VCaP (cell line): Measurements from ENCODE around the gene SULF2.

Experiments used
- H3K27ac ChIP-seq: fragments of 450-650 bp; 2 replicates; pipeline ENCODE4 v1.5.1; 2017
- CTCF ChIP-seq: fragments of 450-650 bp; conservative IDR thresholded peaks from 2 replicates; pipeline ENCODE4 v1.5.1; 2017; ENCODE audit warnings: mild to moderate bottlenecking, moderate library complexity

The SULF2 gene

DNA sequence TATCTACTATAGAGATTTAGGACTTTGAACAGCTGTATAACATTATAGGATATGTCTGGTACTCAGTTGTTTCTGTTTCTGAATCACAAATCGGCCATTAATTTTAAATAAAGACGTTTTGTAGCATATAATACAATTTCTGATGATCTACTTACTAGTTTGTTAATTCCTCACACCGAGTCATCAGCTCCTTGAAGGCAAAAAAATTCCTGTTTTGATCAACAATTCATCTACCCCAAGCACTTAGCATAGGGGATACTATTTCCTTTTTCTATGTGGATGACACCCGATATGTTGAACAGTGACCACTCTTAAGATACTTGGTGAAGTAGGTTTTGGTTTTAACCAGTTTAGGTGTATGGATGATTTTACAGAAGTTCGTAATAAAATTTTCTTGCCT lies 176.3 kb downstream of the SULF2 start:
- TF ChIP-seq CTCF, result no peak
- H3K27ac ChIP-seq, result no peak overlapping the region
